Measurements from ENCODE around the gene FIG4.

- TF ChIP-seq EZH2 (IDR thresholded peaks at IDR 0.05; ENCODE audit: borderline replicate concordance, insufficient read depth, low read length, poor library complexity, severe bottlenecking) (no peak), CTCF (IDR thresholded peaks at IDR 0.05; ENCODE audit: poor library complexity, severe bottlenecking) (no peak), POLR2AphosphoS5 (IDR thresholded peaks at IDR 0.05) (no peak), REST (IDR thresholded peaks at IDR 0.05; ENCODE audit: borderline replicate concordance) (no peak), EP300 (conservative IDR thresholded peaks at IDR 0.05; ENCODE audit: poor library complexity, severe bottlenecking) (no peak)
Measured at GRCh38 chr6:109644131-109644530, 47.0 kb upstream of the FIG4 start.
